Liver (tissue), 3 donors: Measurements from ENCODE around the gene PPIC.

Source experiments
- CTCF ChIP-seq: fragments of 150-350 bp; IDR thresholded peaks from 2 replicates; pipeline ENCODE4 v1.5.1; 2017; ENCODE audit warnings: improper control_type of control experiment, low read depth, low read length; ENCODE audit not compliant: missing input control
- EGR1 ChIP-seq, 2 donors: IDR thresholded peaks; 2 replicates each; pipeline ENCODE4 v1.6.1; 2016 to 2018; ENCODE audit warnings: antibody characterized with exemption in 2 of 2, low read depth in 2 of 2
- FOXA1 ChIP-seq: IDR thresholded peaks from 2 replicates; pipeline ENCODE4 v1.6.1; 2016; ENCODE audit warnings: antibody characterized with exemption
- JUND ChIP-seq, 2 donors: IDR thresholded peaks; 2 replicates each; pipeline ENCODE4 v1.6.1; 2016; ENCODE audit warnings: antibody characterized with exemption in 2 of 2
- RAD21 ChIP-seq, 2 donors: IDR thresholded peaks; 2 replicates each; pipeline ENCODE4 v1.6.1; 2016; ENCODE audit warnings: antibody characterized with exemption in 2 of 2, mild to moderate bottlenecking in 2 of 2
- TAF1 ChIP-seq: conservative IDR thresholded peaks from 2 replicates; pipeline ENCODE4 v1.6.1; 2016; ENCODE audit warnings: antibody characterized with exemption, mild to moderate bottlenecking
- YY1 ChIP-seq: IDR thresholded peaks from 2 replicates; pipeline ENCODE4 v1.6.1; 2016; ENCODE audit warnings: antibody characterized with exemption, mild to moderate bottlenecking
- TF ChIP-seq, protein P1 (sequence below): IDR thresholded peaks from 2 replicates; pipeline ENCODE4 v1.6.1; 2016; ENCODE audit warnings: antibody characterized with exemption
- TF ChIP-seq, protein P2 (sequence below): IDR thresholded peaks from 2 replicates; pipeline ENCODE4 v1.6.1; 2016; ENCODE audit warnings: antibody characterized with exemption
- TF ChIP-seq, protein P3 (sequence below): IDR thresholded peaks from 2 replicates; pipeline ENCODE4 v1.6.1; 2016; ENCODE audit warnings: antibody characterized with exemption, mild to moderate bottlenecking
- donor health status: healthy.
- donor health status: healthy.

GRCh38 chr5:123084730-123085605 is 48.4 kb upstream of the PPIC start:
- no peak for TF ChIP-seq CTCF
- TF ChIP-seq, protein P1, sequence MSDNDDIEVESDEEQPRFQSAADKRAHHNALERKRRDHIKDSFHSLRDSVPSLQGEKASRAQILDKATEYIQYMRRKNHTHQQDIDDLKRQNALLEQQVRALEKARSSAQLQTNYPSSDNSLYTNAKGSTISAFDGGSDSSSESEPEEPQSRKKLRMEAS: no peak
- TF ChIP-seq, protein P2, sequence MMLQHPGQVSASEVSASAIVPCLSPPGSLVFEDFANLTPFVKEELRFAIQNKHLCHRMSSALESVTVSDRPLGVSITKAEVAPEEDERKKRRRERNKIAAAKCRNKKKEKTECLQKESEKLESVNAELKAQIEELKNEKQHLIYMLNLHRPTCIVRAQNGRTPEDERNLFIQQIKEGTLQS: no peak
- no peak for TF ChIP-seq EGR1 (IDR thresholded peaks at IDR 0.05; ENCODE audit: low read depth in 2 of 2)
- no peak for TF ChIP-seq RAD21 (IDR thresholded peaks at IDR 0.05)
- no peak for TF ChIP-seq JUND (IDR thresholded peaks at IDR 0.05)
- no peak for TF ChIP-seq YY1
- TF ChIP-seq, protein P3, sequence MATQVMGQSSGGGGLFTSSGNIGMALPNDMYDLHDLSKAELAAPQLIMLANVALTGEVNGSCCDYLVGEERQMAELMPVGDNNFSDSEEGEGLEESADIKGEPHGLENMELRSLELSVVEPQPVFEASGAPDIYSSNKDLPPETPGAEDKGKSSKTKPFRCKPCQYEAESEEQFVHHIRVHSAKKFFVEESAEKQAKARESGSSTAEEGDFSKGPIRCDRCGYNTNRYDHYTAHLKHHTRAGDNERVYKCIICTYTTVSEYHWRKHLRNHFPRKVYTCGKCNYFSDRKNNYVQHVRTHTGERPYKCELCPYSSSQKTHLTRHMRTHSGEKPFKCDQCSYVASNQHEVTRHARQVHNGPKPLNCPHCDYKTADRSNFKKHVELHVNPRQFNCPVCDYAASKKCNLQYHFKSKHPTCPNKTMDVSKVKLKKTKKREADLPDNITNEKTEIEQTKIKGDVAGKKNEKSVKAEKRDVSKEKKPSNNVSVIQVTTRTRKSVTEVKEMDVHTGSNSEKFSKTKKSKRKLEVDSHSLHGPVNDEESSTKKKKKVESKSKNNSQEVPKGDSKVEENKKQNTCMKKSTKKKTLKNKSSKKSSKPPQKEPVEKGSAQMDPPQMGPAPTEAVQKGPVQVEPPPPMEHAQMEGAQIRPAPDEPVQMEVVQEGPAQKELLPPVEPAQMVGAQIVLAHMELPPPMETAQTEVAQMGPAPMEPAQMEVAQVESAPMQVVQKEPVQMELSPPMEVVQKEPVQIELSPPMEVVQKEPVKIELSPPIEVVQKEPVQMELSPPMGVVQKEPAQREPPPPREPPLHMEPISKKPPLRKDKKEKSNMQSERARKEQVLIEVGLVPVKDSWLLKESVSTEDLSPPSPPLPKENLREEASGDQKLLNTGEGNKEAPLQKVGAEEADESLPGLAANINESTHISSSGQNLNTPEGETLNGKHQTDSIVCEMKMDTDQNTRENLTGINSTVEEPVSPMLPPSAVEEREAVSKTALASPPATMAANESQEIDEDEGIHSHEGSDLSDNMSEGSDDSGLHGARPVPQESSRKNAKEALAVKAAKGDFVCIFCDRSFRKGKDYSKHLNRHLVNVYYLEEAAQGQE: no peak
- TF ChIP-seq FOXA1: no peak
- TF ChIP-seq TAF1: no peak
